K562 (cell line): Measurements from ENCODE around the gene KCNH2. TPM values are rescaled to one million over a fixed set of nuclear protein-coding genes. Genes with fewer than 3 reads are reported as not detected.

ENCODE experiments used
- CEBPG ChIP-seq, 3 experiments: fragments of 200-800 bp in 1 of 3; sonication (Bioruptor generic) in 1 of 3; sonication (generic) in 1 of 3; formaldehyde crosslinking in 1 of 3; IDR thresholded peaks in 2 of 3; conservative IDR thresholded peaks in 1 of 3; 2 replicates each; pipeline versions ENCODE4 v1.6.1 to v1.8.0; 2016 to 2022; ENCODE audit warnings: missing compliant biosample characterization in 2 of 3, missing genetic modification characterization in 2 of 3, mild to moderate bottlenecking in 1 of 3, missing genetic modification reagents in 1 of 3
- FOXJ3 ChIP-seq: sonication (generic); formaldehyde crosslinking; IDR thresholded peaks from 2 replicates; pipeline ENCODE4 v1.4.0; 2020; ENCODE audit warnings: mild to moderate bottlenecking, missing genetic modification reagents
- FUS ChIP-seq: fragments of 200-400 bp; formaldehyde crosslinking; optimal IDR thresholded peaks from 2 replicates; pipeline ENCODE3; 2017; ENCODE audit warnings: low read depth, low read length
- GTF2E2 ChIP-seq: fragments of 200-800 bp; sonication (Bioruptor generic); IDR thresholded peaks from 2 replicates; pipeline ENCODE4 v1.6.1; 2016; ENCODE audit warnings: missing genetic modification characterization, missing compliant biosample characterization
- KLF1 ChIP-seq: fragments of 450-650 bp; IDR thresholded peaks from 2 replicates; pipeline ENCODE4 v1.6.1; 2016; ENCODE audit warnings: missing genetic modification characterization, missing compliant biosample characterization
- SUPT5H ChIP-seq: fragments of 450-650 bp; IDR thresholded peaks from 2 replicates; pipeline ENCODE4 v1.6.1; 2016
- TBP ChIP-seq: optimal IDR thresholded peaks from 2 replicates; pipeline ENCODE3; 2011; ENCODE audit warnings: low read depth, low read length, improper control_type of control experiment
- TCF7 ChIP-seq: sonication (generic); IDR thresholded peaks from 2 replicates; pipeline ENCODE4 v1.6.1; 2016; ENCODE audit warnings: antibody characterized with exemption, borderline replicate concordance
- ZFP30 ChIP-seq: fragments of 250-450 bp; sonication (Bioruptor Pico); IDR thresholded peaks from 2 replicates; pipeline ENCODE4 v1.8.0; 2022; ENCODE audit warnings: moderate library complexity, mild to moderate bottlenecking, inconsistent platforms, borderline replicate concordance
- ZNF263 ChIP-seq: sonication (generic); formaldehyde crosslinking; IDR thresholded peaks from 2 replicates; pipeline ENCODE4 v1.8.0; 2022; ENCODE audit warnings: mild to moderate bottlenecking, missing genetic modification reagents, borderline replicate concordance
- ZNF408 ChIP-seq: fragments of 250-450 bp; sonication (Bioruptor Pico); IDR thresholded peaks from 2 replicates; pipeline ENCODE4 v1.4.0; 2020; ENCODE audit warnings: low read depth, mild to moderate bottlenecking, moderate library complexity
- ZNF431 ChIP-seq: sonication (generic); formaldehyde crosslinking; IDR thresholded peaks from 2 replicates; pipeline ENCODE4 v1.8.0; 2022; ENCODE audit warnings: mild to moderate bottlenecking, missing genetic modification reagents
- polyA plus RNA-seq, 8 experiments: library from polyadenylated mRNA; depleted of rRNA in 4 of 8; stranded (reverse) in 5 of 8; unstranded in 3 of 8; fragments of >200 nt; fragmentation: Nextera tagmentation in 2 of 8; fragmentation: Illumina TruSeq in 1 of 8; extraction: Ambion mirVana in 2 of 8; extraction: Trizol in 1 of 8; gene quantifications; 2 replicates each; pipeline versions ENCODE4 v1.2.1 to v1.2.3, GENCODE V29; 2011 to 2014; ENCODE audit warnings: inconsistent platforms in 1 of 8, missing spikeins in 1 of 8
- total RNA-seq, 7 experiments: library from RNA; depleted of rRNA in 6 of 7; stranded (reverse); fragments of >200 nt in 6 of 7; fragmentation: Illumina TruSeq in 2 of 7; extraction: Trizol in 2 of 7; gene quantifications; 2 replicates each; pipeline versions ENCODE4 v1.2.1 to v1.2.3, GENCODE V29; 2011 to 2021; ENCODE audit warnings: low replicate concordance in 1 of 7
- TF ChIP-seq, protein P1 (sequence below): fragments of 450-650 bp; IDR thresholded peaks from 2 replicates; pipeline ENCODE4 v1.6.1; 2018; ENCODE audit not compliant: partially characterized antibody

The KCNH2 gene
- total and polyA plus RNA-seq, 9 of the 15 experiments (the other 6 are each of a cell fraction or from before 2014, with no cell fraction given), result 18.1 to 368 (median 218) TPM

DNA sequence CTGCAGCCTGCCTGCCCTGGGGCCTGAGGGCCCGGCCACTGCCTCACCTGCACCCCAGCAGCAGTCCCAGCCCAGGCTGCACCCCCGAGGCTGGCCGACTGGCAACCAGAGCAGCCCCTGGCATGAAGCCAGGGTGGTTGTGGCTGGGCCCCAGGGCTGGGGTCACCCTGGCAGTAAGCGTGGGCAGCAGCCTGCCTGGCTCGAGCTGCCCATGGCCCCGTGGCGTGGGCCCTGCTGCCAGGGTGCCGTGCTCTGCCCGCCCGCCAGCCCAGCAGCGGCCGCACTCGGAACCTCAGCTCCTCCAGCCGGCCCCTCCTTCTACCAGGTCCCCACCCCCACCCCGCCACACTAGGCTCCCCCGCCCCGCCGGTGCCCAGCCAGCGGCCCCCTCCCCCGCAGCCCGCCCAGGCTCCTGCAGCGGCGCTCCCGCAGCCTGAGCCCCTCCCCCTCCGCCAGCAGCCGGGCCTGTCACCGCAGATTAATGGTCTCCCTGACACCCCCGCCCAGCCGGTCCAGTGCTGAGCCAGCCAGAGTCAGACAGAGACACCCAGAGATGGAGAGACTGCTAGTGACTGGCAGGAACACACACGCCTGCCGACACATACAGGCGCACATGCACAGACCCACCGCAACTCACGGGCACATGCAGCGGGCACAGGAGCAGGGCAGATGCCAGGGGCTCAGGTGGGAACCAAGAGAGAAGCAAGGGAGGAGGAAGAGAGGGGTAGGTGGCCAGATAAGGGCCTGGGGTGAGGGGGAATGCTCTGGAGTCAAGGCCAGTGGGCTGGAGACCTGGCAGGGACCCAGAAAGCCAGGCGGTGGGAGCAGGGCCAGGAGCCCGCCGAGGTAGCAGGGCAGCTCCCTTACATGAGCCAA, 22.4 kb downstream of the KCNH2 start (continued):
- TF ChIP-seq TBP (peak; percentile 65), CEBPG (CRISPR knock-in tag; IDR thresholded peaks at IDR 0.05) (no peak), CEBPG (tag; conservative IDR thresholded peaks at IDR 0.05 in 1 of 2, IDR thresholded peaks at IDR 0.05 in 1 of 2) (no peak), GTF2E2 (tag) (0 out of 2 replicates have a peak, but pooled peaks have one; percentile 33), ZNF263 (peak; percentile 56; the same call in 1 of the 2 replicates), SUPT5H (peak; percentile 83), ZFP30 (no peak), FUS (no peak), TCF7 (no peak), FOXJ3 (CRISPR knock-in tag) (no peak), KLF1 (0 out of 2 replicates have a peak, but pooled peaks have one; percentile 24), ZNF408 (CRISPR knock-in tag) (no peak), ZNF431 (CRISPR knock-in tag) (peak; percentile 25)
- TF ChIP-seq, protein P1, sequence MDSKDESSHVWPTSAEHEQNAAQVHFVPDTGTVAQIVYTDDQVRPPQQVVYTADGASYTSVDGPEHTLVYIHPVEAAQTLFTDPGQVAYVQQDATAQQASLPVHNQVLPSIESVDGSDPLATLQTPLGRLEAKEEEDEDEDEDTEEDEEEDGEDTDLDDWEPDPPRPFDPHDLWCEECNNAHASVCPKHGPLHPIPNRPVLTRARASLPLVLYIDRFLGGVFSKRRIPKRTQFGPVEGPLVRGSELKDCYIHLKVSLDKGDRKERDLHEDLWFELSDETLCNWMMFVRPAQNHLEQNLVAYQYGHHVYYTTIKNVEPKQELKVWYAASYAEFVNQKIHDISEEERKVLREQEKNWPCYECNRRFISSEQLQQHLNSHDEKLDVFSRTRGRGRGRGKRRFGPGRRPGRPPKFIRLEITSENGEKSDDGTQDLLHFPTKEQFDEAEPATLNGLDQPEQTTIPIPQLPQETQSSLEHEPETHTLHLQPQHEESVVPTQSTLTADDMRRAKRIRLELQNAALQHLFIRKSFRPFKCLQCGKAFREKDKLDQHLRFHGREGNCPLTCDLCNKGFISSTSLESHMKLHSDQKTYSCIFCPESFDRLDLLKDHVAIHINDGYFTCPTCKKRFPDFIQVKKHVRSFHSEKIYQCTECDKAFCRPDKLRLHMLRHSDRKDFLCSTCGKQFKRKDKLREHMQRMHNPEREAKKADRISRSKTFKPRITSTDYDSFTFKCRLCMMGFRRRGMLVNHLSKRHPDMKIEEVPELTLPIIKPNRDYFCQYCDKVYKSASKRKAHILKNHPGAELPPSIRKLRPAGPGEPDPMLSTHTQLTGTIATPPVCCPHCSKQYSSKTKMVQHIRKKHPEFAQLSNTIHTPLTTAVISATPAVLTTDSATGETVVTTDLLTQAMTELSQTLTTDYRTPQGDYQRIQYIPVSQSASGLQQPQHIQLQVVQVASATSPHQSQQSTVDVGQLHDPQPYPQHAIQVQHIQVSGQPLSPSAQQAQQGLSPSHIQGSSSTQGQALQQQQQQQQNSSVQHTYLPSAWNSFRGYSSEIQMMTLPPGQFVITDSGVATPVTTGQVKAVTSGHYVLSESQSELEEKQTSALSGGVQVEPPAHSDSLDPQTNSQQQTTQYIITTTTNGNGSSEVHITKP, result peak; percentile 40
